ENCODE data around the gene TLE7. TPM values are rescaled to one million over a fixed set of nuclear protein-coding genes. Genes with fewer than 3 reads are reported as not detected.

Gene TLE7
- total and polyA plus RNA-seq, 2 experiments from 2014 or later, result 0.44 to 2.5 TPM

- Histone ChIP-seq H2AFZ (no peak overlapping the region), H3K4me2 (no peak overlapping the region), H3K4me3 (no peak overlapping the region), H4K20me1 (replicated peaks; ENCODE audit: insufficient read depth) (no peaks in the 10 kb centered on the region), H3K27ac (ENCODE audit: low read depth) (no peak overlapping the region), H3K27me3 (ENCODE audit: insufficient read depth) (no peaks in the 10 kb centered on the region), H3K4me1 (ENCODE audit: insufficient read depth) (peaks cover 12% of the 10 kb centered on the region), H3K9me2 (ENCODE audit: insufficient read depth) (peaks cover 4% of the 10 kb centered on the region; the same call in 1 of the 2 replicates), H3K79me2 (replicated peaks; ENCODE audit: insufficient read depth) (no peaks in the 10 kb centered on the region), H3F3A (replicated peaks; ENCODE audit: low read depth) (no peaks in the 10 kb centered on the region), H3K36me3 (ENCODE audit: insufficient read depth) (no peaks in the 10 kb centered on the region)
- Mint-ChIP-seq H3K27ac (no peak overlapping the region; the same call in 1 of the 2 replicates), H3K4me1 (peaks cover 7% of the 10 kb centered on the region; the same call in 2 of the 3 replicates), H3K4me3 (no peak overlapping the region), H3K9me3 (no peaks in the 10 kb centered on the region; the same call in 2 of the 3 replicates), H3K27me3 (ENCODE audit: insufficient read depth, low read depth, poor library complexity) (peaks cover 11% of the 10 kb centered on the region), H3K36me3 (ENCODE audit: low read depth) (no peaks in the 10 kb centered on the region)
- TF ChIP-seq ZNF114 (CRISPR knock-in tag; IDR thresholded peaks at IDR 0.05) (no peak), CREB1 (CRISPR knock-in tag; IDR thresholded peaks at IDR 0.05; ENCODE audit: low read depth) (no peak), EZH2phosphoT487 (IDR thresholded peaks at IDR 0.05; ENCODE audit: unreplicated experiment) (no peak)
- no peak for ATAC-seq
- DNase-seq (ENCODE audit: low spot score), result no peak
These were observed 61.0 kb downstream of the TLE7 start for GRCh38 chr16:71380831-71381230.

Other genes starting within 250 kb of the TLE7 start
- 5.1 and 7.7 TPM in 2 replicates for gene HYDIN, start 211.3 kb downstream of the TLE7 start, total RNA-seq (2014; rRNA removed; shearing (Covaris generic))
- 1.8 and 3.1 TPM in 2 replicates for gene HYDIN, start 211.3 kb downstream of the TLE7 start, polyA plus RNA-seq (2016; fragmentation: Nextera tagmentation; extraction: Ambion mirVana)
- 19.0 and 30.2 TPM in 2 replicates for gene CMTR2, start 152.7 kb downstream of the TLE7 start, total RNA-seq (2014; rRNA removed; shearing (Covaris generic))
- gene CMTR2, start 152.7 kb downstream of the TLE7 start, polyA plus RNA-seq (2016; fragmentation: Nextera tagmentation; extraction: Ambion mirVana), result 4.5 and 6.0 TPM in 2 replicates
- gene CALB2, start 83.3 kb downstream of the TLE7 start, total RNA-seq (2014; rRNA removed; shearing (Covaris generic)), result 2.4 and 3.9 TPM in 2 replicates
- gene CALB2, start 83.3 kb downstream of the TLE7 start, polyA plus RNA-seq (2016; fragmentation: Nextera tagmentation; extraction: Ambion mirVana), result 3.7 and 4.2 TPM in 2 replicates
- gene ZNF23, start 20.2 kb upstream of the TLE7 start, total RNA-seq (2014; rRNA removed; shearing (Covaris generic)), result 8.8 TPM in 2 replicates
- 7.9 and 8.4 TPM in 2 replicates for gene ZNF23, start 20.2 kb upstream of the TLE7 start, polyA plus RNA-seq (2016; fragmentation: Nextera tagmentation; extraction: Ambion mirVana)
- gene ZNF19, start 47.3 kb upstream of the TLE7 start, total RNA-seq (2014; rRNA removed; shearing (Covaris generic)), result 3.5 and 4.8 TPM in 2 replicates
- gene ZNF19, start 47.3 kb upstream of the TLE7 start, polyA plus RNA-seq (2016; fragmentation: Nextera tagmentation; extraction: Ambion mirVana), result 1.0 and 1.4 TPM in 2 replicates
- gene CHST4, start 84.4 kb upstream of the TLE7 start, total RNA-seq (2014; rRNA removed; shearing (Covaris generic)), result 16.7 and 17.8 TPM in 2 replicates
- 4.3 and 5.5 TPM in 2 replicates for gene CHST4, start 84.4 kb upstream of the TLE7 start, polyA plus RNA-seq (2016; fragmentation: Nextera tagmentation; extraction: Ambion mirVana)
- gene TAT, start 135.0 kb upstream of the TLE7 start, total RNA-seq (2014; rRNA removed; shearing (Covaris generic)), result not detected in 2 replicates
- 0.05 and 0.19 TPM in 2 replicates for gene TAT, start 135.0 kb upstream of the TLE7 start, polyA plus RNA-seq (2016; fragmentation: Nextera tagmentation; extraction: Ambion mirVana)
- gene MARVELD3, start 184.1 kb upstream of the TLE7 start, total RNA-seq (2014; rRNA removed; shearing (Covaris generic)), result 25.1 and 32.7 TPM in 2 replicates
- gene MARVELD3, start 184.1 kb upstream of the TLE7 start, polyA plus RNA-seq (2016; fragmentation: Nextera tagmentation; extraction: Ambion mirVana), result 21.0 and 23.4 TPM in 2 replicates

All from GM23338 (cell line).